Subcutaneous adipose tissue (tissue), 4 donors: ENCODE measurements around the gene FAM83G. TPM values are rescaled to one million over a fixed set of nuclear protein-coding genes. Genes with fewer than 3 reads are reported as not detected.

Source experiments
- CTCF ChIP-seq: fragments of 450-650 bp; IDR thresholded peaks from one replicate; pipeline ENCODE4 v1.5.1; 2016; ENCODE audit warnings: low read depth, mild to moderate bottlenecking, control low read depth, antibody characterized with exemption, moderate library complexity
- total RNA-seq, 4 donors: library from RNA; depleted of rRNA; stranded (reverse); fragments of >200 nt; gene quantifications; one replicate each; pipeline ENCODE4 v1.1.0, GENCODE V29; 2016

FAM83G gene
- total RNA-seq, 4 donors from 2014 or later = 1.1 to 5.5 (median 2.9) TPM

- no peak for TF ChIP-seq CTCF
Measured at GRCh38 chr17:18981642-18982424, 22.7 kb downstream of the FAM83G start.

DNA sequence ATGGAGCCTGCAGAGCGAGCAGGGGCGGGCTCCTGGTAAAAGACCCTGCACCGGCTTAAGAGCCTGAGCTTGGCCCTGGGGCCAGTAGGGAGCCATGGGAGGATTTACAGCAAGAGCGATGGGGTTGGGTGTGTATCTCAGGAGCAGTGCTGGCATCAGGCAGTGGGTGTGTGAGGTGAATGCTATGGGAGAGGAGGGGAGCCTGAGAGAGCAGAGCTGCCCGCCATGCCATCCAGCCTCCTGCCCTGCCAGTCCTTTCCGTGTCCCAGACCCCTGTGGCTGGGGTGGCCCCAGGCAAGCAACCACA is 23.3 kb downstream of the FAM83G start:
- TF ChIP-seq CTCF = no peak

GRCh38 chr17:18980682-18981334 is 23.8 kb downstream of the FAM83G start:
- TF ChIP-seq CTCF = no peak

- no peak for TF ChIP-seq CTCF
Measured at GRCh38 chr17:18978655-18979054, 25.9 kb downstream of the FAM83G start.

GRCh38 chr17:18978050-18978449 is 26.5 kb downstream of the FAM83G start:
- no peak for TF ChIP-seq CTCF

GRCh38 chr17:18977646-18978045 is 26.9 kb downstream of the FAM83G start:
- TF ChIP-seq CTCF = no peak

DNA sequence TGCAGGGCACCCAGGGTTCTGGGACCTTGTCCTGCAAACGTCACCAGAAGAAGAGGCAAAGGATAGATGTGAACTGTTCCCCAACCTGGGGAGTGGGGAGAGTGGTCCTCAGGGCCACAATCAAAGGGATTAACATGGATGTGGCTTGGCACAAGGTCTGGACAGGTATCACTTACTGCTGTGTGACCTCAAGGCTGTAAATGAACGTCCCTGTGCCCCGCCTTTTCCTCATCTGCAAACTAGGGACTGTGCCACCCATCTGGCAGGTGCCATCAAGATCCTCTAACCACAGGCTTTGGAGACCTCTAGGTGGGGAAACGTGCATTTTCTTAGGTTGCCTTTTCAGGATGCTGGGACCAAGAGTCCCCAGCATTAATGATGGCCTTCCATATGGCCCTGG is 27.5 kb downstream of the FAM83G start:
- no peak for TF ChIP-seq CTCF
